NCI-H128 (cell line): ENCODE results near the gene ODAM.
"Not testable (repeated sequence)": the region's sequence is repeated elsewhere in the genome, so short reads cannot be mapped to it uniquely, and the experiment has no call there.

Experiments
- DNase-seq: peaks from one replicate; lab custom pipeline; 2025; ENCODE audit not compliant: unreplicated experiment; lab: John Stamatoyannopoulos, UW

Gene ODAM

DNA sequence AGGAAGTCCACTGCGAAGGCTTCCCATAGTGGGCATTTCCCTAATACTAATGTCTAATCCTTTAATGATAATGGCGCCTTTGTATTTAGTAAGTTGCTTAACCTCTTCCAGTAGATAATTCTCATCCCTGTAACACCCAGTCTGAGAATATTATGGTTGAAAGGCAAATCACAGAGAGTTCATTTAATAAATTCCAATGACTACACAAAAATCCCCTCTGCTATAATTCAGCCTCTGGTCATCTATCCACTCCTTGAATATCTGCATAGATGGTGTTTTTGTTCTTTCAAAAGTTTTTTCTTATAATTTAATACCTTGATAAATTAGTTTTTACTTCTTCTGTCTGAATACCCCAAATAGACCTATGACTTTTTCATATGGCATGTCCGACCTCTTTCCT lies 25.9 kb downstream of the ODAM start:
- DNase-seq, result not testable (repeated sequence)

DNA sequence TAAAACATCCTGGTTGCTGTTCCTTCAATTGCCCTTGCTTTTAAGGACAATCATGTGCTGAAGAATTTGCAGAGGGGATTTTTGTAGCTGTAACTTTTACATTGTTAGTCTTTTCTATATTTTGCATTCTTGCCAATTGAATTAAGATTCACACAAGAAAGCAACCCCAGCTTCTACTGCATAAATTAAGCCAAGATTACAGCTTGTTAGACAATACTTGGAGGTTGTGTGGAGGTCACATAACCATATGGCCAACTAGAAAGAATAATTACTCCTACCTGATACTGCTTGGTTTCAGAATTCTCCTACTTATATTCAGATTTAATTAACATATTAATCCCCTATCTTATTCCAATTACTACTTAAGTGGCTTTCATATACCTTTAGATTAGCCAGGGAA lies 26.3 kb downstream of the ODAM start:
- not testable (repeated sequence) for DNase-seq

DNA sequence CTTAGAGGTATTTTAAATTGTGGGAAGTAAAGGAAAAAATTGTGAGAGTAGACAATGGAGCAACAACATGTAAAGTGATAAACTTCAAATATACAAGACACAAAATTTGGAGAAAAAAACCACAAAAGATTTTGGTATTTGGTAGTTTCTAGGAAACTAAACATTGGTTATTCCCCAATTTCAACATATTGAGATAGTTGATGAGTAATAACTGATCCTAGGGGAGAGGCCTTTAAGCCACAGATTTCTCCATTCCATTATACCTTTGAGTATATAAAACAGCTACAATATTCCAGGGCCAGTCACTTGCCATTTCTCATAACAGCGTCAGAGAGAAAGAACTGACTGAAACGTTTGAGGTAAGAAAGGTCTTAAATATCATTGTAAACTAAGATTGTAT lies 30.3 kb downstream of the ODAM start, which contains the start of gene FDCSP:
Gene FDCSP (plus strand): TSS at position 301 of the 400 bp plus-strand sequence. CDS start 5,071 bp downstream, outside the sequence.
- no peak for DNase-seq

DNA sequence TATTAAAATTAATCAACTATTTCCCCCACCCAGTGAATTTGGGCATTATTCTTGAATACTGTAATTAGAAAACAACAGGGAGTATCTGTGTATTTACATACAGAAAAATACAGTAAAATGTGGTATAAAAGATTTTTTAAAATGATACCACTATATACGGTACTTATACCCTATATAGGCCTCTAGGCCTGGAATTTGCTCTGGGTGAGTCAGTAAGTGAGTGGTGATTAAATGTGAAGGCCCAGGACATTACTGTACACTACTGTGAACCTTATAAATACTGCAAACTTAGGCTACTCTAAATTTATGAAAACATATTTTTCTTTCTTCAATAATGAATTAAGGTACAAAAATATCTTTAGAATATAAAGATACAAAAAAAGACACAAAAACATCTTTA lies 40.6 kb downstream of the ODAM start:
- no peak for DNase-seq

DNA sequence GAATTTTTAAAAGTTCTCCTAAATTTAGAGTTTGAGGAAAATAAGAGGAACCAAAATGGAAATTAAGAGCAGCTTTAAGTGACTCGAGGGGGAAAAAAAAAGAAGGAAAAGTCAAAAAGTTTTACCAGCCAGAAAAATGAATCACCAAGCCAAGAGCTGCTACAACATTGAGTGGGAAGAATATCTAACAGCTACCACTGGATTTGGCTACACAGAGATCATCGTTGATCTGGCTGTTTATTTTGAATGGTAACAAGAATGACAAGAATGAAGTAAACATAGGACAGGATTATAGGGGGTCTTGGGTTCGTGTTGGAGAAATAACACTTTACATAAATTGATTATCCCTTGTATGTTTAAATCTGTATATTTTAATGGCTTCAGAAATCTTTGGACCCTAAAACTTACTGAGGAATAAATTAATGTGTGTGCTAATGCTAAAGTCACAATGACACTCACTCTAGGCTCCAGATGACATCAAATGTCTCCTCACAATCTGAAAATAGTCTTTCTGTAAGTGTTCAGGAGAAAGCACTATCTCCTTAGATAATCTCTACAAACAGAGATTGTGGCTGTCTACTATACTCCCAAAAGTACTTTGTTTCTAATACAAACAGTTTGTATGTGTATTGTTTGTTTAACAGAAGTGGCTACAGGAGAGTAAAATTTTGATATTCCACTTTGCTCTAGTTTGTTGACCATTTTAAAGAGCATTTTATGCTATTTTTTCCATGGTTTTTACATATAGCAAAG lies 43.8 kb downstream of the ODAM start:
- no peak for DNase-seq

DNA sequence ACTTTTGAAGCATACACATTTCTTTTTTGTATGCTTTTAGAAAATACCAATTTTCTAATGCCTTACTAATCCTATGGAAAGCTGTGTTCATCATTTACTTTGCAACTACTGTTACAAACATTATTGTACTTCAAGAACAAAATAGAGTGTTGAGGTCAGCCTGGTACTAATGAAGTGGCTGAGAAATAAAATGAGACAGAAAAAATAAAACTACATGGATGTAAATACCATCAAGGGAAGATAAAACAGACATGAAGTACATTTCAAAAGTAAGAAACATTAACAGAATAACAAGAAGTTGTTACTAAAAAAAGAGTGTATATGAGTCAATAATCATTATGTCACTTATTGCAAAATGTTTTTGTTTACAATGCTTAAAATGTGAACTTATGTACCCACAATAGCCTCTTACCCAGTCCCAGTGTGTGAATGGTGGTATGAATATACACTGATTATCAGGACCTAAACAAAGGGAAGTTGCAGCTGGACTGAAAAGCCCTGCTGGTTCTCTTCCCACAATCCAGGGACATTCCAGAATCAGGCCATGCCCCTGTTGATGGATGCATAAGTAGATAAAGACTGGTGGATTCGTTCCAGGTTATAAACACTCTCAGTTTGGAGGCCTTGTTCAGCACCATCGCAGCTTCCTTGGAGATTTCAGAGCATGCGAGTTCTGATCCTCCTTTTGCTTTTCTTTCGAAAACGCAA lies 44.5 kb downstream of the ODAM start:
- no peak for DNase-seq

DNA sequence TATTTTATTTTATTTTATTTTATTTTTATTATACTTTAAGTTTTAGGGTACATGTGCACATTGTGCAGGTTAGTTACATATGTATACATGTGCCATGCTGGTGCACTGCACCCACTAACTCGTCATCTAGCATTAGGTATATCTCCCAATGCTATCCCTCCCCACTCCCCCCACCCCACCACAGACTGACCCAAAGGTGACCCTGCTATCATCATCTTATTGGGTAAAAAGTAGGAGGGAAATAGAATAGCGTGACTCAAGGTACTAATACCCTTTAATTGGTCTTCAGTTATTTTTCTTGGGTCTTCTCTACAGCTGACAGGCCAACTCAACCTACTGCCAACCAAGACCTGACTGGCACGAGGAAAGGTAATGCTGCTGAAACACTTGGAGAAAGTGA lies 46.8 kb downstream of the ODAM start, which contains the start of gene CSN3:
Gene CSN3 (plus strand): TSS at position 301 of the 400 bp plus-strand sequence. CDS start 2,223 bp downstream, outside the sequence.
- DNase-seq, result not testable (repeated sequence)

DNA sequence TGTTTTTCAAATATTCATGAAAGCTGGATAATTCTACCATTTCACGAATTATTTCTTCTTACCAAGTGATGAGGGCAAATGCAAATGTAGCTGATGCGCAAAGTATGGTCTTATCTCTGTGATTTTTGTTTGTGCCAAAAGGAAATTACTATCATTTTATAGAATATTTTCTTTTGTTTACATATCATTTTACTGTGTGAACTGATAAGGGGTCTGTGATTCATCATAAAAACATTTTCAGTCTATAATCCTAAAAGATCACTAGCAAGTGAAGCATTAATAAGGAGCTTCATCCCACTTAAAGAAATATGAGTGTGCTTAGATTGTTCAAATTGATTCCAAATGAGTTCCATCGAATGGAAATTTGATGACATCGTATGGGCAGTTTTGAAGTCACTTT lies 47.6 kb downstream of the ODAM start:
- DNase-seq, result no peak

DNA sequence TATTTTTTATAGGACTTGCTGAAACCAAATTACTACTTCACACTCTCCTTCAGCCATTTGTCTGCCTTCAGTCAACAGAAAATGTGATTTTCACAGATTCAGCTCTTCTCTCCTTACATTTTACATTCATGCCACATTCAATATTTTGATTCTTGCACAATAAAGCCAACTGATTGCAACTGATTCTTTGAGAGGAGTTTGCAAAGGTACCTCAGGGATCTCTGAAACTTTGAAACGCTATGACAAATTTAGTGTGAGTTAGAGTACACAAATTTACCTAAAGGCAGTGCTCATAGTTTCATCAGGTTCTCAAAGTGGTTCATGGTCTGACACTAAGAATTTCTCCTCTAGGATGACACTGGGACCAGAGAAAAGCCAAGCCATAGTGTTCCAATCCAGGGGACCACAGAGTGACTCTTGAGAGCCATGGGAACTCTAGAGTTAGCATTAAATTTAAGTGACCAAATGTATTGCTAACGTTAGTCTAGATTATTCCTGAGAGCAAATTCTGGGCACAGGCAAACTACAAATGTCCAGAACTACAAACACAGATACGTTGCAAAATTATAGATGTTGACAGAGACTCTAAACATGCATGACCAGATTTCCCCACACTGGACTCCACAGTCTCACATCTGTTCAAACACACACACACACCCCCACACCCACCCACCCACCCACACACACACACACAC lies 55.9 kb downstream of the ODAM start:
- DNase-seq, result no peak

DNA sequence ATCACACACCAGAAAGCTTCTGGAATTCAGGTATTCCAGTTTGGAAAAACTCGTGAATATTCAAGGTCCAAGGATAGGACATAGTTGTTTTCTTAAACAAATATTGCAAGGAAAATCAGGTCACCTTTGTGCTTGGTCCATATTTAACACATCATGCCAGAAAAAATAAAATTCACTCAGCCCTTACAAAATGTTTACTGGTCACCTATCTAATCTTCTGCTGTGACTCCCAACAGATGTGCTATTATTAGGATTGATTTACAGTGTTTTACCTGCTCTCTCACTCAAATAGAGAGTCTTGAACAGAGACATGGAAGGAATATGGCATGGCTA lies 56.4 kb downstream of the ODAM start:
- DNase-seq, result no peak
